Measurements from ENCODE around the gene ARL14EPL.

GRCh38 chr5:116009806-116010205 is 22.5 kb upstream of the ARL14EPL start:
- TF ChIP-seq CTCF (IDR thresholded peaks at IDR 0.05) (no peak), POLR2AphosphoS5 (IDR thresholded peaks at IDR 0.05) (no peak), POLR2A (IDR thresholded peaks at IDR 0.05) (no peak)

Data from upper lobe of left lung (tissue), 4 donors.